PFSK-1 (cell line): ENCODE data around the gene CAV1.

Source experiments
- POLR2AphosphoS5 ChIP-seq: IDR thresholded peaks from 2 replicates; pipeline ENCODE4 v1.6.1; 2012; ENCODE audit warnings: low read depth, mild to moderate bottlenecking, control low read depth, low read length, moderate library complexity
- TAF1 ChIP-seq: IDR thresholded peaks from 2 replicates; pipeline ENCODE4 v1.6.1; 2012; ENCODE audit warnings: low read length, control low read depth, borderline replicate concordance; ENCODE audit not compliant: insufficient read depth
- TF ChIP-seq, protein P1 (sequence below), 2 experiments: IDR thresholded peaks; 2 replicates each; pipeline versions ENCODE4 v1.6.1 to v1.8.0; 2011 to 2012; ENCODE audit warnings: low read depth in 2 of 2, low read length in 2 of 2, control low read depth in 1 of 2, inconsistent platforms in 1 of 2, mild to moderate bottlenecking in 1 of 2, moderate library complexity in 1 of 2; ENCODE audit not compliant: insufficient read depth in 1 of 2

DNA sequence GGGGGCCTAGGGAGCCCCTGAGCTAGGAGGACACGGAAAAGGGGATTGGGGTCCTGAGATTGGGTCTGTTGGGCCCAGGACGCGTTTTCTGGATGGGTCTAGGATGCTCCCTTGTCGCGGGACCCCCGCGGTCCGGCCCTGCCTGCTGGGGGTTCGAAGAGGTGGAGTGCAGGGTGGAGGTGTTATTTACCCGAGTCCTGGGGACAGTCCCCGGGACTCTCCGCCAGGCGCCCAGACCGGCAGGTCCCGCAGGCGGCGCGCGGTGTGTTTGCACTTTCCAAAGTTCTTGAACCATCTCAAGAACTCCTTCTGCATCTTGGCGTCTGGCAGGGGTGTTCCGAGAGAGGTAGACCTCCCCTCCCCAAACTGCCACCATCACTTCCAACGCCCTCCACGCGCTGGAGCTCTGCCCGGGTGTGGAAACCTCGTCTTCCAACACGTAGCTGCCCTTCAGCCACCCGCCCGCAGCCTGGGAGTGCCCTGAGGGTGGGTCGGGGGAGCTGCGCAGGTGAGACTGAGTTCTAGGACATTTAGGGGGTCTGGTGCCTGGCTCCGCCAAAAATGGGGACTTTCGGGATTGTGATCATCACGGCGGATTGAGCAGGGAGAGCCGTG, 569 bp downstream of the CAV1 start:
- TF ChIP-seq POLR2AphosphoS5 (no peak), TAF1 (no peak)
- TF ChIP-seq, protein P1, sequence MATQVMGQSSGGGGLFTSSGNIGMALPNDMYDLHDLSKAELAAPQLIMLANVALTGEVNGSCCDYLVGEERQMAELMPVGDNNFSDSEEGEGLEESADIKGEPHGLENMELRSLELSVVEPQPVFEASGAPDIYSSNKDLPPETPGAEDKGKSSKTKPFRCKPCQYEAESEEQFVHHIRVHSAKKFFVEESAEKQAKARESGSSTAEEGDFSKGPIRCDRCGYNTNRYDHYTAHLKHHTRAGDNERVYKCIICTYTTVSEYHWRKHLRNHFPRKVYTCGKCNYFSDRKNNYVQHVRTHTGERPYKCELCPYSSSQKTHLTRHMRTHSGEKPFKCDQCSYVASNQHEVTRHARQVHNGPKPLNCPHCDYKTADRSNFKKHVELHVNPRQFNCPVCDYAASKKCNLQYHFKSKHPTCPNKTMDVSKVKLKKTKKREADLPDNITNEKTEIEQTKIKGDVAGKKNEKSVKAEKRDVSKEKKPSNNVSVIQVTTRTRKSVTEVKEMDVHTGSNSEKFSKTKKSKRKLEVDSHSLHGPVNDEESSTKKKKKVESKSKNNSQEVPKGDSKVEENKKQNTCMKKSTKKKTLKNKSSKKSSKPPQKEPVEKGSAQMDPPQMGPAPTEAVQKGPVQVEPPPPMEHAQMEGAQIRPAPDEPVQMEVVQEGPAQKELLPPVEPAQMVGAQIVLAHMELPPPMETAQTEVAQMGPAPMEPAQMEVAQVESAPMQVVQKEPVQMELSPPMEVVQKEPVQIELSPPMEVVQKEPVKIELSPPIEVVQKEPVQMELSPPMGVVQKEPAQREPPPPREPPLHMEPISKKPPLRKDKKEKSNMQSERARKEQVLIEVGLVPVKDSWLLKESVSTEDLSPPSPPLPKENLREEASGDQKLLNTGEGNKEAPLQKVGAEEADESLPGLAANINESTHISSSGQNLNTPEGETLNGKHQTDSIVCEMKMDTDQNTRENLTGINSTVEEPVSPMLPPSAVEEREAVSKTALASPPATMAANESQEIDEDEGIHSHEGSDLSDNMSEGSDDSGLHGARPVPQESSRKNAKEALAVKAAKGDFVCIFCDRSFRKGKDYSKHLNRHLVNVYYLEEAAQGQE (IDR thresholded peaks at IDR 0.05; ENCODE audit: insufficient read depth in 1 of 2, low read depth in 2 of 2, low read length in 2 of 2) = no peak
